ENCODE results near the gene C19orf73.
A peak's percentile ranks its signal among the peaks of the same experiment; 100 is the strongest.
"Not testable (repeated sequence)": the region's sequence is repeated elsewhere in the genome, so short reads cannot be mapped to it uniquely, and the experiment has no call there.

Gene C19orf73

GRCh38 chr19:49153167-49153809 lies 34.3 kb upstream of the C19orf73 start:
- no peak for DNase-seq (ENCODE audit: insufficient read length, low spot score)
- TF ChIP-seq POLR2A (IDR thresholded peaks at IDR 0.05; ENCODE audit: low read depth, low read length) = no peak
- FAIRE-seq = no peak

- no peak for TF ChIP-seq POLR2A (IDR thresholded peaks at IDR 0.05; ENCODE audit: low read depth, low read length)
- DNase-seq (ENCODE audit: insufficient read length, low spot score) (no peak), FAIRE-seq (no peak)
Measured at GRCh38 chr19:49152119-49152550, 33.2 kb upstream of the C19orf73 start.

GRCh38 chr19:49151267-49152118 lies 32.5 kb upstream of the C19orf73 start:
- no peak for TF ChIP-seq POLR2A (IDR thresholded peaks at IDR 0.05; ENCODE audit: low read depth, low read length)
- FAIRE-seq (no peak), DNase-seq (ENCODE audit: insufficient read length, low spot score) (no peak)

GRCh38 chr19:49150944-49151243 lies 32.0 kb upstream of the C19orf73 start:
- DNase-seq (ENCODE audit: insufficient read length, low spot score) = no peak
- TF ChIP-seq POLR2A (IDR thresholded peaks at IDR 0.05; ENCODE audit: low read depth, low read length) = no peak
- FAIRE-seq = no peak

GRCh38 chr19:49150106-49150943 lies 31.4 kb upstream of the C19orf73 start:
- no peak for DNase-seq (ENCODE audit: insufficient read length, low spot score)
- peak; percentile 27; the same call in 1 of the 2 replicates for TF ChIP-seq POLR2A (IDR thresholded peaks at IDR 0.05; ENCODE audit: low read depth, low read length)
- no peak for FAIRE-seq

GRCh38 chr19:49149652-49150105 lies 30.7 kb upstream of the C19orf73 start:
- no peak for TF ChIP-seq POLR2A (IDR thresholded peaks at IDR 0.05; ENCODE audit: low read depth, low read length)
- FAIRE-seq (no peak), DNase-seq (ENCODE audit: insufficient read length, low spot score) (no peak)

GRCh38 chr19:49148784-49149651 lies 30.1 kb upstream of the C19orf73 start:
- no peak for FAIRE-seq
- peak; percentile 26; the same call in 1 of the 2 replicates for TF ChIP-seq POLR2A (IDR thresholded peaks at IDR 0.05; ENCODE audit: low read depth, low read length)
- DNase-seq (ENCODE audit: insufficient read length, low spot score) = peak; percentile 77

GRCh38 chr19:49148044-49148682 lies 29.2 kb upstream of the C19orf73 start:
- no peak for TF ChIP-seq POLR2A (IDR thresholded peaks at IDR 0.05; ENCODE audit: low read depth, low read length)
- FAIRE-seq = no peak
- no peak for DNase-seq (ENCODE audit: insufficient read length, low spot score)

- FAIRE-seq; DNase-seq (ENCODE audit: insufficient read length, low spot score): not testable (repeated sequence)
Measured at GRCh38 chr19:49146408-49146770, 27.4 kb upstream of the C19orf73 start.

- no peak for FAIRE-seq
- DNase-seq (ENCODE audit: insufficient read length, low spot score) = no peak
- TF ChIP-seq POLR2A (IDR thresholded peaks at IDR 0.05; ENCODE audit: low read depth, low read length) = no peak
Measured at GRCh38 chr19:49145573-49146407, 26.8 kb upstream of the C19orf73 start.

GRCh38 chr19:49142866-49143335 lies 24.0 kb upstream of the C19orf73 start:
- TF ChIP-seq POLR2A (IDR thresholded peaks at IDR 0.05; ENCODE audit: low read depth, low read length) = peak; percentile 73
- DNase-seq (ENCODE audit: insufficient read length, low spot score) (peak; percentile 88), FAIRE-seq (peak; percentile 77)

GRCh38 chr19:49141352-49141751 lies 22.4 kb upstream of the C19orf73 start:
- FAIRE-seq (no peak), DNase-seq (ENCODE audit: insufficient read length, low spot score) (no peak)
- no peak for TF ChIP-seq POLR2A (IDR thresholded peaks at IDR 0.05; ENCODE audit: low read depth, low read length)
